Endothelial cell of umbilical vein (primary cell): ENCODE measurements around the gene EMX1. TPM values are rescaled to one million over a fixed set of nuclear protein-coding genes. Genes with fewer than 3 reads are reported as not detected.

ENCODE experiments used
- BruUV-seq: library from RNA; stranded (reverse); fragments of 400-500 nt; replicated peaks from 2 replicates; lab custom pipeline; 2021; lab: Mats Ljungman, UMichigan
- CTCF ChIA-PET: fragments of 300-600, 350-600 bp; sonication (Branson Sonifier 250); formaldehyde crosslinking; loops from one replicate; lab custom pipeline; 2021; ENCODE audit warnings: antibody characterized with exemption, inconsistent platforms; lab: Charles Lee
- POLR2A ChIA-PET: fragments of 300-600, 350-600 bp; sonication (Branson Sonifier 250); formaldehyde crosslinking; loops from one replicate; lab custom pipeline; 2021; ENCODE audit warnings: antibody characterized with exemption, inconsistent platforms; lab: Charles Lee
- DNase-seq: peaks from one replicate; pipeline ENCODE4 v3.0.0-alpha.2; 2011; ENCODE audit warnings: low read depth, low spot score
- FAIRE-seq: peaks from 2 replicates; lab custom pipeline; 2011; peaks lifted over from hg19 to GRCh38; lab: Jason Lieb, UNC
- H2AFZ ChIP-seq: 2 replicates; pipeline ENCODE4 v1.6.0; 2012; ENCODE audit warnings: low read depth, low read length, control low read depth, inconsistent platforms
- H3K27ac ChIP-seq: 2 replicates; pipeline ENCODE4 v1.5.1; 2011; ENCODE audit warnings: low read depth, mild to moderate bottlenecking, control low read depth, low read length, moderate library complexity; ENCODE audit not compliant: insufficient read depth
- H3K27me3 ChIP-seq, 2 experiments: 2 replicates each; pipeline versions ENCODE4 v1.6.0 to v1.6.1; 2011; ENCODE audit warnings: low read length in 2 of 2, mixed read lengths in 1 of 2; ENCODE audit not compliant: control insufficient read depth in 2 of 2, insufficient read depth in 2 of 2
- H3K36me3 ChIP-seq, 2 experiments: 2 replicates in 1 of 2; 3 replicates in 1 of 2; pipeline ENCODE4 v1.5.1; 2011; ENCODE audit warnings: low read length in 2 of 2, mild to moderate bottlenecking in 1 of 2, moderate library complexity in 1 of 2; ENCODE audit not compliant: control insufficient read depth in 2 of 2, insufficient read depth in 2 of 2; ENCODE audit errors: extremely low read depth in 1 of 2
- H3K4me1 ChIP-seq: 3 replicates; pipeline ENCODE4 v1.5.1; 2011; ENCODE audit warnings: mild to moderate bottlenecking, low read length; ENCODE audit not compliant: control insufficient read depth, insufficient read depth; ENCODE audit errors: extremely low read depth
- H3K4me2 ChIP-seq: 2 replicates; pipeline ENCODE4 v1.6.1; 2011; ENCODE audit warnings: low read length, control low read depth, mixed read lengths; ENCODE audit not compliant: insufficient read depth
- H3K4me3 ChIP-seq, 3 experiments: fragments of 200-600 bp in 1 of 3; sonication (generic), shearing (Covaris generic) in 1 of 3; replicated peaks in 1 of 3; 2 replicates each; pipeline ENCODE4 v1.5.1; 2011 to 2016; ENCODE audit warnings: control low read depth in 3 of 3, low read length in 3 of 3, mild to moderate bottlenecking in 2 of 3, inconsistent platforms in 1 of 3, low read depth in 1 of 3, moderate library complexity in 1 of 3; ENCODE audit not compliant: insufficient read depth in 1 of 3
- H3K79me2 ChIP-seq: 2 replicates; pipeline ENCODE4 v1.6.0; 2012; ENCODE audit warnings: low read length, inconsistent platforms; ENCODE audit not compliant: control insufficient read depth, insufficient read depth
- H3K9ac ChIP-seq: replicated peaks from 2 replicates; pipeline ENCODE3; 2011; ENCODE audit warnings: low read length, control low read depth; ENCODE audit not compliant: insufficient read depth; ENCODE audit errors: extremely low read depth
- H3K9me1 ChIP-seq: replicated peaks from 3 replicates; pipeline ENCODE4 v1.6.0; 2011; ENCODE audit warnings: mild to moderate bottlenecking, low read length; ENCODE audit not compliant: control insufficient read depth, insufficient read depth; ENCODE audit errors: extremely low read depth
- H3K9me3 ChIP-seq: replicated peaks from 2 replicates; pipeline ENCODE4 v1.5.1; 2012; ENCODE audit warnings: low read length, inconsistent platforms; ENCODE audit not compliant: control insufficient read depth, insufficient read depth
- H4K20me1 ChIP-seq: replicated peaks from 2 replicates; pipeline ENCODE3; 2011; ENCODE audit warnings: mild to moderate bottlenecking, low read length; ENCODE audit not compliant: control insufficient read depth, insufficient read depth; ENCODE audit errors: extremely low read depth
- EZH2 ChIP-seq: IDR thresholded peaks from 2 replicates; pipeline ENCODE4 v1.6.1; 2012; ENCODE audit warnings: borderline replicate concordance, low read depth, mild to moderate bottlenecking, moderate library complexity, low read length, inconsistent platforms; ENCODE audit not compliant: severe bottlenecking
- FOS ChIP-seq: IDR thresholded peaks from 2 replicates; pipeline ENCODE4 v1.6.1; 2011; ENCODE audit warnings: mild to moderate bottlenecking, low read length, moderate library complexity, borderline replicate concordance; ENCODE audit not compliant: insufficient read depth
- GATA2 ChIP-seq: IDR thresholded peaks from 2 replicates; pipeline ENCODE4 v1.7.0; 2011; ENCODE audit warnings: low read depth, mild to moderate bottlenecking, moderate library complexity, mixed read lengths, low read length; ENCODE audit not compliant: insufficient read length, insufficient read depth
- JUN ChIP-seq: IDR thresholded peaks from 2 replicates; pipeline ENCODE4 v1.6.1; 2011; ENCODE audit warnings: borderline replicate concordance, low read depth; ENCODE audit not compliant: insufficient read length, insufficient read depth
- MYC ChIP-seq: IDR thresholded peaks from one replicate; pipeline ENCODE4 v1.6.1; 2011; ENCODE audit warnings: mild to moderate bottlenecking, low read depth, low read length
- POLR2A ChIP-seq: IDR thresholded peaks from 2 replicates; pipeline ENCODE4 v1.6.1; 2012; ENCODE audit warnings: low read depth, mild to moderate bottlenecking, control low read depth, low read length
- POLR2AphosphoS5 ChIP-seq: IDR thresholded peaks from 2 replicates; pipeline ENCODE4 v1.6.1; 2012; ENCODE audit warnings: low read depth, mild to moderate bottlenecking, control low read depth, low read length, moderate library complexity; ENCODE audit not compliant: insufficient read depth
- dilution Hi-C: fragments of 300-500 bp; cut with MboI; formaldehyde crosslinking; loops from one replicate; pipeline ENCODE4 v1.15.0; 2019; ENCODE audit warnings: low sequenced_read_pairs; ENCODE audit not compliant: extremely low pct_ligation_motif_present
- intact Hi-C: fragments of 100-400 bp; cut with micrococcal nuclease; formaldehyde crosslinking; loops from one replicate; pipeline ENCODE4 v1.10.0; 2022
- polyA plus RNA-seq, 4 experiments: library from polyadenylated mRNA; depleted of rRNA in 3 of 4; stranded (reverse) in 3 of 4; unstranded in 1 of 4; fragments of >200 nt; gene quantifications; 2 replicates each; pipeline versions ENCODE4 v1.2.1 to v1.2.3, GENCODE V29; 2011 to 2012; ENCODE audit warnings: missing spikeins in 1 of 4
- total RNA-seq: library from RNA; stranded (reverse); gene quantifications from 2 replicates; pipeline ENCODE4 v1.2.3, GENCODE V29; 2021
- TF ChIP-seq, protein P1 (sequence below): IDR thresholded peaks from 2 replicates; pipeline ENCODE4 v1.6.1; 2011; ENCODE audit not compliant: insufficient read depth, insufficient read length
- TF ChIP-seq, protein P2 (sequence below), 2 donors: IDR thresholded peaks; 1 replicate in 1 of 2; 2 replicates in 1 of 2; pipeline ENCODE4 v1.5.1; 2011; ENCODE audit warnings: low read length in 2 of 2, mild to moderate bottlenecking in 2 of 2, moderate library complexity in 2 of 2, control low read depth in 1 of 2, inconsistent platforms in 1 of 2, low read depth in 1 of 2; ENCODE audit not compliant: insufficient read depth in 1 of 2; ENCODE audit errors: extremely low read depth in 1 of 2

The EMX1 gene
- total and polyA plus RNA-seq, 2 donors (not counting 3 experiments of a cell fraction or from before 2014, with no cell fraction given) = not detected

GRCh38 chr2:72950558-72951255, 33.4 kb downstream of the EMX1 start:
- dilution Hi-C loops (no loop called here), intact Hi-C loops (no loop called here)
- Histone ChIP-seq H3K9me1 (no peaks in the 10 kb centered on the region), H3K9me3 (no peaks in the 10 kb centered on the region), H3K36me3 (no peaks in the 10 kb centered on the region), H3K27ac (no peak overlapping the region), H3K79me2 (no peaks in the 10 kb centered on the region), H2AFZ (no peak overlapping the region), H3K9ac (no peak overlapping the region), H3K4me3 (no peak overlapping the region), H3K4me2 (no peak overlapping the region), H3K4me1 (no peaks in the 10 kb centered on the region), H4K20me1 (no peaks in the 10 kb centered on the region), H3K27me3 (no peaks in the 10 kb centered on the region)
- TF ChIP-seq, protein P1, sequence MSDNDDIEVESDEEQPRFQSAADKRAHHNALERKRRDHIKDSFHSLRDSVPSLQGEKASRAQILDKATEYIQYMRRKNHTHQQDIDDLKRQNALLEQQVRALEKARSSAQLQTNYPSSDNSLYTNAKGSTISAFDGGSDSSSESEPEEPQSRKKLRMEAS = no peak
- TF ChIP-seq POLR2A (no peak), POLR2AphosphoS5 (no peak), EZH2 (no peak), MYC (no peak), FOS (no peak), GATA2 (no peak), JUN (no peak)
- TF ChIP-seq, protein P2, sequence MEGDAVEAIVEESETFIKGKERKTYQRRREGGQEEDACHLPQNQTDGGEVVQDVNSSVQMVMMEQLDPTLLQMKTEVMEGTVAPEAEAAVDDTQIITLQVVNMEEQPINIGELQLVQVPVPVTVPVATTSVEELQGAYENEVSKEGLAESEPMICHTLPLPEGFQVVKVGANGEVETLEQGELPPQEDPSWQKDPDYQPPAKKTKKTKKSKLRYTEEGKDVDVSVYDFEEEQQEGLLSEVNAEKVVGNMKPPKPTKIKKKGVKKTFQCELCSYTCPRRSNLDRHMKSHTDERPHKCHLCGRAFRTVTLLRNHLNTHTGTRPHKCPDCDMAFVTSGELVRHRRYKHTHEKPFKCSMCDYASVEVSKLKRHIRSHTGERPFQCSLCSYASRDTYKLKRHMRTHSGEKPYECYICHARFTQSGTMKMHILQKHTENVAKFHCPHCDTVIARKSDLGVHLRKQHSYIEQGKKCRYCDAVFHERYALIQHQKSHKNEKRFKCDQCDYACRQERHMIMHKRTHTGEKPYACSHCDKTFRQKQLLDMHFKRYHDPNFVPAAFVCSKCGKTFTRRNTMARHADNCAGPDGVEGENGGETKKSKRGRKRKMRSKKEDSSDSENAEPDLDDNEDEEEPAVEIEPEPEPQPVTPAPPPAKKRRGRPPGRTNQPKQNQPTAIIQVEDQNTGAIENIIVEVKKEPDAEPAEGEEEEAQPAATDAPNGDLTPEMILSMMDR (IDR thresholded peaks at IDR 0.05; ENCODE audit: extremely low read depth in 1 of 2, insufficient read depth in 1 of 2, low read depth in 1 of 2, low read length in 2 of 2) = no peak
- no peak for DNase-seq
- CTCF ChIA-PET = interaction anchor here (1.2 to 1.3 kb wide), 2 partner anchors 24 to 58 kb away, joined by 4 to 7 read pairs; no protein-coding TSS in a partner anchor
- no TSS peak for BruUV-seq
- POLR2A ChIA-PET = no interaction called here
- no peak for FAIRE-seq
